Ascending aorta (tissue), 2 donors: ENCODE measurements around the gene SAG. TPM values are rescaled to one million over a fixed set of nuclear protein-coding genes. Genes with fewer than 3 reads are reported as not detected.
"Not testable (repeated sequence)": the region's sequence is repeated elsewhere in the genome, so short reads cannot be mapped to it uniquely, and the experiment has no call there.

ENCODE experiments used
- DNase-seq, 2 donors: peaks; one replicate each; pipeline ENCODE4 v3.0.0-alpha.2; 2019; ENCODE audit warnings: low spot score in 2 of 2
- H3K27ac ChIP-seq, 2 donors: fragments of 200-600 bp; sonication (generic); one replicate each; pipeline ENCODE4 v1.5.1; 2016 to 2017; ENCODE audit warnings: mild to moderate bottlenecking in 1 of 2
- H3K27me3 ChIP-seq: fragments of 200-600 bp; sonication (generic); one replicate; pipeline ENCODE4 v1.5.1; 2017
- H3K36me3 ChIP-seq, 2 donors: fragments of 200-600 bp; sonication (generic); one replicate each; pipeline ENCODE4 v1.5.1; 2016
- H3K4me1 ChIP-seq, 2 donors: fragments of 200-600 bp; sonication (generic); one replicate each; pipeline ENCODE4 v1.5.1; 2016 to 2017; ENCODE audit warnings: mild to moderate bottlenecking in 1 of 2
- H3K4me3 ChIP-seq, 2 donors: fragments of 200-600 bp; sonication (generic); one replicate each; pipeline ENCODE4 v1.5.1; 2016 to 2017; ENCODE audit warnings: mild to moderate bottlenecking in 1 of 2
- H3K9me3 ChIP-seq, 2 donors: fragments of 200-600 bp; sonication (generic); one replicate each; pipeline ENCODE4 v1.5.1; 2016
- CTCF ChIP-seq, 3 experiments: fragments of 200-600 bp in 2 of 3; fragments of 450-650 bp in 1 of 3; sonication (generic) in 2 of 3; IDR thresholded peaks; one replicate each; pipeline ENCODE4 v1.5.1; 2016 to 2019; ENCODE audit warnings: antibody characterized with exemption in 3 of 3, mild to moderate bottlenecking in 1 of 3, moderate library complexity in 1 of 3
- intact Hi-C: fragments of 100-400 bp; cut with DNase I; formaldehyde crosslinking; loops from one replicate; pipeline ENCODE4 v1.15.1; 2023
- total RNA-seq: library from RNA; depleted of rRNA; stranded (reverse); fragments of >200 nt; gene quantifications from one replicate; pipeline ENCODE4 v1.1.0, GENCODE V29; 2016

SAG gene
- total RNA-seq, 1 donor from 2014 or later, result not detected

- Histone ChIP-seq H3K36me3 (no peaks in the 10 kb centered on the region), H3K9me3 (no peaks in the 10 kb centered on the region), H3K4me3 (no peak overlapping the region), H3K27me3 (no peaks in the 10 kb centered on the region), H3K27ac (no peak overlapping the region), H3K4me1 (no peaks in the 10 kb centered on the region)
- intact Hi-C loops, result no loop called here
- no peak for TF ChIP-seq CTCF (IDR thresholded peaks at IDR 0.05)
- DNase-seq, result no peak
Observed at GRCh38 chr2:233328922-233329321, 21.3 kb downstream of the SAG start.

- intact Hi-C loops, result no loop called here
- no peaks in the 10 kb centered on the region for H3K4me1 ChIP-seq
- H3K36me3 ChIP-seq, result no peaks in the 10 kb centered on the region
- no peak overlapping the region for H3K4me3 ChIP-seq
- H3K27me3 ChIP-seq, result no peaks in the 10 kb centered on the region
- H3K9me3 ChIP-seq, result no peaks in the 10 kb centered on the region
- no peak overlapping the region for H3K27ac ChIP-seq
- TF ChIP-seq CTCF (IDR thresholded peaks at IDR 0.05), result no peak
- DNase-seq, result no peak
Observed at GRCh38 chr2:233329489-233330135, 22.0 kb downstream of the SAG start.

- H3K9me3 ChIP-seq, result no peaks in the 10 kb centered on the region
- no peaks in the 10 kb centered on the region for H3K36me3 ChIP-seq
- DNase-seq, result peak; percentile 59 to 82
- H3K4me3 ChIP-seq, result no peak overlapping the region
- H3K27ac ChIP-seq, result peak overlapping the region in 1 of 2 donors; percentile 33
- intact Hi-C loops, result no loop called here
- no peak for TF ChIP-seq CTCF (IDR thresholded peaks at IDR 0.05)
- H3K27me3 ChIP-seq, result no peaks in the 10 kb centered on the region
- H3K4me1 ChIP-seq, result no peaks in the 10 kb centered on the region
Observed at GRCh38 chr2:233331536-233331935, 23.9 kb downstream of the SAG start.

- Histone ChIP-seq H3K9me3 (no peaks in the 10 kb centered on the region), H3K27me3 (no peaks in the 10 kb centered on the region), H3K27ac (peak overlapping the region; percentile 27 to 32), H3K4me3 (no peak overlapping the region), H3K4me1 (no peaks in the 10 kb centered on the region), H3K36me3 (no peaks in the 10 kb centered on the region)
- intact Hi-C loops, result no loop called here
- no peak for TF ChIP-seq CTCF (IDR thresholded peaks at IDR 0.05)
- no peak for DNase-seq
Observed at GRCh38 chr2:233332125-233332524, 24.5 kb downstream of the SAG start.

GRCh38 chr2:233334915-233335314 lies 27.3 kb downstream of the SAG start:
- no peak overlapping the region for H3K27ac ChIP-seq

GRCh38 chr2:233336091-233336490 lies 28.5 kb downstream of the SAG start:
- H3K9me3 ChIP-seq, H3K27me3 ChIP-seq, H3K4me3 ChIP-seq, H3K27ac ChIP-seq, intact Hi-C loops, H3K4me1 ChIP-seq, H3K36me3 ChIP-seq, DNase-seq: not testable (repeated sequence)

More at GRCh38 chr2:233334915-233335314, 27.3 kb downstream of the SAG start:
- H3K36me3 ChIP-seq, result no peaks in the 10 kb centered on the region
- no peak for DNase-seq
- TF ChIP-seq CTCF (IDR thresholded peaks at IDR 0.05), result no peak
- H3K4me1 ChIP-seq, result no peaks in the 10 kb centered on the region
- no peaks in the 10 kb centered on the region for H3K9me3 ChIP-seq
- no peaks in the 10 kb centered on the region for H3K27me3 ChIP-seq
- no peak overlapping the region for H3K4me3 ChIP-seq
- intact Hi-C loops, result no loop called here
